ENCODE measurements around the gene SOX9. TPM values are rescaled to one million over a fixed set of nuclear protein-coding genes. Genes with fewer than 3 reads are reported as not detected.

The SOX9 gene
- total RNA-seq, 4 donors from 2014 or later: 0.31 to 1.0 (median 0.56) TPM

GRCh38 chr17:72113751-72114150 is 7.1 kb upstream of the SOX9 start:
- no peak for TF ChIP-seq CTCF (IDR thresholded peaks at IDR 0.05 in 4 of 5, conservative IDR thresholded peaks at IDR 0.05 in 1 of 5)
- Histone ChIP-seq H3K4me1 (peaks cover 4 to 8% of the 10 kb centered on the region in 2 donors), H3K27ac (no peak overlapping the region), H3K27me3 (peaks cover 3 to 11% (median 9%) of the 10 kb centered on the region in 3 donors), H3K4me3 (no peak overlapping the region), H3K9me3 (no peaks in the 10 kb centered on the region), H3K36me3 (no peaks in the 10 kb centered on the region)
- ATAC-seq: no peak
- in situ Hi-C loops (cut with MboI; ENCODE audit: low sequenced_read_pairs in 4 of 4) (no loop called here), intact Hi-C loops (cut with DNase I; ENCODE audit: low total_unique reads) (no loop called here)
- no peak for DNase-seq

DNA sequence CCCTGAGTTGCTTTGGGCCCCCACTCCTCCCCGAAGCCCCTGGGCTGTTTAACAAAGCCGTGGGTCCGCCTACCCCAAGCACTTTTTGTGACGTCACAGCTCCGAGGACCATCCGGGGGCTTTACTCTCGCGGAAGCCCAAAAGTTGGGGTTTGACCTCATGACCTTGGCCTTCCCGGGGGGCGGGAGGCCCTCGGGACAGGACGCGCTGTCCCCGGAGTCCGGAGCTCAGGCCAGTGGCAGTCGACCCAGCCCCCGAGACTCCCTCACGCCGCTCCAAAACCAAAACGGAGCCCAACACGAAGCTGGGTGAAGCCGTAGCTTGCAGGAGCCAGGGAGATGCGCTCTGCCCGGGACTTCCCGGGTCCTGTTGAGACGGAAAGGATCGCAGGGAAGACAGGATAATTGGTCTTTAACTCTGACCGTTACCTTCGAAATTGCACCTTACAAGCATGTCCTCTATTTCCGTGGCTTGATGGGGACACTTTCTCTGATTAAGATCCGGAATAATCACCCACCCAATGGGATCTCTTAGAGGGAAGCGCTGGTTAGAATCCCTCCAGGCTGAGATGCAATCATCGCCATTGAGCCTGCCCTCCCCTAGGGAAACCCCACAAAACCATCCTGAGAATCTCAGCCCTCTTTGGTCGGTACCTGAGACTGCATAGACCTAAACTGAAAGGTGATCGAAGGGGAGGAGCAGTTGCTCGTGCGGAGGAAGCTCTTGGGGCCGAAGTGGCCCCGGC is 4.9 kb upstream of the SOX9 start:
- in situ Hi-C loops (cut with MboI; ENCODE audit: low sequenced_read_pairs in 4 of 4): no loop called here
- ATAC-seq (no peak), DNase-seq (no peak)
- H3K9me3 ChIP-seq: no peaks in the 10 kb centered on the region
- H3K4me1 ChIP-seq: peaks cover 8 to 18% of the 10 kb centered on the region in 2 donors
- intact Hi-C loops (cut with DNase I; ENCODE audit: low total_unique reads): loop anchor here (5.0 kb wide), 1 partner anchor 1479 kb away; no protein-coding TSS in a partner anchor
- H3K27ac ChIP-seq: no peak overlapping the region
- H3K36me3 ChIP-seq: no peaks in the 10 kb centered on the region
- peaks cover 3 to 11% (median 9%) of the 10 kb centered on the region in 3 donors for H3K27me3 ChIP-seq
- no peak for TF ChIP-seq POLR2A (IDR thresholded peaks at IDR 0.05)
- TF ChIP-seq CTCF (IDR thresholded peaks at IDR 0.05 in 4 of 5, conservative IDR thresholded peaks at IDR 0.05 in 1 of 5): no peak
- H3K4me3 ChIP-seq: no peak overlapping the region

GRCh38 chr17:72116661-72117521 is 3.9 kb upstream of the SOX9 start:
- DNase-seq: no peak
- peaks cover 8 to 20% of the 10 kb centered on the region in 2 donors for H3K4me1 ChIP-seq
- TF ChIP-seq CTCF (IDR thresholded peaks at IDR 0.05 in 4 of 5, conservative IDR thresholded peaks at IDR 0.05 in 1 of 5) (no peak), POLR2A (IDR thresholded peaks at IDR 0.05) (no peak)

DNA sequence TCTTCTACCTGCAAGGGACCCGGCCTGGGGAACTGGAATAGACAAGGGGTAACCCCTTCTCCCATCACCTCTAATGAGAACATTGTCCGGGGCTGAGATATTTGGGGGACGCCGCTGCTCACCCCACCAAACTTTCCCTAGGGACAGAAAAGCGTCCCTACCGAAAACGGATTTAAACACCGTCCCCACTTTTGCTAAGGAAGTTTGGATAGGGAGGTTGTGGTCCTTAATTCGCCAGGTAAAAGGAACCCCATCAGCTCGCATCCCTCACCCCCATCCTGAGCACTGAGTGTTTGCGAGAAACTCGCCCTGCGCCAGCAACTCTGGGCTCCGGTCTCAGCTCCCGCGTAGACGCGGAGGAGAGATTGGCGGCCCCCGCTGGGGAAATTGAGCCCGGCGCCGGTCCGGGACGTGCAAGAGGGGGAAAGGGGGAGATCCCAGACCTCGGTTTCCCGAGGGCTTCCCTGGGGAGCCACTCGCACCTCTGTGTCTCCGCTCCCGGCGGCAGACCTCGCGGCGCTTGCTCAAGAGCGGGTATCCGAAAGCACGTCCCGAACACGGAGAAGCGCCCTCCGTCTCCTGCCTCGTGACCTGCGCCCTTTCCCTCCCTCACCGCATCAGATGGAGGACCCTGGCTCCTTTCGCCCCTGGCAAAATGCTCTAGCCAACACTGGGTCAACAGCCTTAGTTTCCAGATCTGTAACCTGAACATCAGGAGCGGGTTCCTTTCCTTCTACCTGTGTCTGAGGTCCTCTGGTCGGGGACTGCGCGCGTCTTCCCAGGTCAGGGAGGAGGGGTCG is 3.1 kb upstream of the SOX9 start:
- TF ChIP-seq CTCF (IDR thresholded peaks at IDR 0.05 in 4 of 5, conservative IDR thresholded peaks at IDR 0.05 in 1 of 5): no peak
- TF ChIP-seq POLR2A (IDR thresholded peaks at IDR 0.05): no peak
- ATAC-seq (no peak), DNase-seq (peak in 1 of 2 donors; percentile 4)
- Histone ChIP-seq H3K4me1 (peaks cover 11 to 27% of the 10 kb centered on the region in 2 donors), H3K4me3 (peak overlapping the region; percentile 28 to 65 (median 48)), H3K27ac (no peak overlapping the region), H3K9me3 (no peaks in the 10 kb centered on the region), H3K27me3 (peaks cover 3 to 13% (median 9%) of the 10 kb centered on the region in 3 donors), H3K36me3 (no peaks in the 10 kb centered on the region)
- intact Hi-C loops (cut with DNase I; ENCODE audit: low total_unique reads): loop anchor here (1.0 to 5.0 kb wide), 3 partner anchors 232 to 1480 kb away; no protein-coding TSS in a partner anchor
- in situ Hi-C loops (cut with MboI; ENCODE audit: low sequenced_read_pairs in 4 of 4): no loop called here

More at GRCh38 chr17:72116661-72117521, 3.9 kb upstream of the SOX9 start:
- Histone ChIP-seq H3K27ac (no peak overlapping the region), H3K36me3 (no peaks in the 10 kb centered on the region), H3K9me3 (no peaks in the 10 kb centered on the region), H3K27me3 (peaks cover 3 to 11% (median 9%) of the 10 kb centered on the region in 3 donors), H3K4me3 (peak overlapping the region; percentile 28 to 65 (median 48))
- intact Hi-C loops (cut with DNase I; ENCODE audit: low total_unique reads): loop anchor here (5.0 kb wide), 1 partner anchor 1480 kb away; no protein-coding TSS in a partner anchor
- in situ Hi-C loops (cut with MboI; ENCODE audit: low sequenced_read_pairs in 4 of 4): no loop called here
- ATAC-seq: no peak
